NB4 (cell line): ENCODE measurements around the gene PRAMEF8.
"Not testable (repeated sequence)": the region's sequence is repeated elsewhere in the genome, so short reads cannot be mapped to it uniquely, and the experiment has no call there.

ENCODE experiments used
- MYC ChIP-seq: IDR thresholded peaks from 2 replicates; pipeline ENCODE4 v1.6.1; 2011; ENCODE audit warnings: low read depth, low read length
- POLR2A ChIP-seq: IDR thresholded peaks from 2 replicates; pipeline ENCODE4 v1.6.1; 2011; ENCODE audit warnings: mild to moderate bottlenecking; ENCODE audit not compliant: insufficient read length; ENCODE audit errors: extremely low read depth
- TF ChIP-seq, protein P1 (sequence below): IDR thresholded peaks from one replicate; pipeline ENCODE4 v1.5.1; 2012; ENCODE audit warnings: low read depth, low read length

DNA sequence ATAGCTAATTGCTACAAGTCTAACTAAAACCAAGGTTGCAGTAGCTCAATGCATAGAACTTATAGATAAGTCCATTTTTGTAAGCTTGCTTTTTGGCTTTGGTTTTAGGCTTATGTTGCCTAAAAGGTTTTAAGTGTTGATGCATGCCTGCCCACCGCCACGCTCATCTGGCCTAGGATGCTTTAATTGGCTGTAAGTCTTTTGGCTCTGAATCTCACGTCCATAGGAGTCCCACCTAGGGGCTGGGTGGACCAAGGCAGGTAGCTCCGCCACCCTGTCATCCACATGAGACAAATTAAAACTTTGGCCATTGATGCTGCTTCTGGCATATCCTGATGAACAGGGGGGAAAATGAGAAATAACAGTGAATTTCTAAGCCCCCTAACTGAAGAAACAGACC, 47.4 kb downstream of the PRAMEF8 start:
- TF ChIP-seq, protein P1, sequence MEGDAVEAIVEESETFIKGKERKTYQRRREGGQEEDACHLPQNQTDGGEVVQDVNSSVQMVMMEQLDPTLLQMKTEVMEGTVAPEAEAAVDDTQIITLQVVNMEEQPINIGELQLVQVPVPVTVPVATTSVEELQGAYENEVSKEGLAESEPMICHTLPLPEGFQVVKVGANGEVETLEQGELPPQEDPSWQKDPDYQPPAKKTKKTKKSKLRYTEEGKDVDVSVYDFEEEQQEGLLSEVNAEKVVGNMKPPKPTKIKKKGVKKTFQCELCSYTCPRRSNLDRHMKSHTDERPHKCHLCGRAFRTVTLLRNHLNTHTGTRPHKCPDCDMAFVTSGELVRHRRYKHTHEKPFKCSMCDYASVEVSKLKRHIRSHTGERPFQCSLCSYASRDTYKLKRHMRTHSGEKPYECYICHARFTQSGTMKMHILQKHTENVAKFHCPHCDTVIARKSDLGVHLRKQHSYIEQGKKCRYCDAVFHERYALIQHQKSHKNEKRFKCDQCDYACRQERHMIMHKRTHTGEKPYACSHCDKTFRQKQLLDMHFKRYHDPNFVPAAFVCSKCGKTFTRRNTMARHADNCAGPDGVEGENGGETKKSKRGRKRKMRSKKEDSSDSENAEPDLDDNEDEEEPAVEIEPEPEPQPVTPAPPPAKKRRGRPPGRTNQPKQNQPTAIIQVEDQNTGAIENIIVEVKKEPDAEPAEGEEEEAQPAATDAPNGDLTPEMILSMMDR, result not testable (repeated sequence)
- not testable (repeated sequence) for TF ChIP-seq POLR2A, MYC
